ENCODE results near the gene ESYT3.

DNA sequence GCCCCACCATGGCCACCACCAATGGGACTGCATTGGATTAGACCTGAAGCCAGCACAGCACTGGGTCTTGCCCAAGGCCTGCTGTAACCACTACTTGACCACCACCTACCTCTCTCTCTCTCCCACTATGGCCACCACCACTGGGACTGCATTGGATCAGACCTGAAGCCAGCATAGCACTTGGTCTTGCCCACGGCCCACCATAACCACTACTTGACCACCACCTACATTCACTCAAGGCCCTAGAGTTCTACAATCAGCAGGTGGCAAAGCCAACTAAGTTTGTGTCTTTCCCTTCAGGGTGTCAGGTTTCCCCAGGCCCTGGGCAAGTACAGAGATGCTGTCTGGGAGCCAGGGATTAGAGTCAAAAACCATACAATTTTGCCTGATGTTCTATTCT lies 57.6 kb downstream of the ESYT3 start:
- TF ChIP-seq CTCF (IDR thresholded peaks at IDR 0.05) = no peak
- no peak for TF ChIP-seq POLR2A (IDR thresholded peaks at IDR 0.05)
